ENCODE data around the gene DDX47.
A peak's percentile ranks its signal among the peaks of the same experiment; 100 is the strongest.

DDX47 gene

GRCh38 chr12:12813120-12814101, at the start of gene DDX47:
Gene DDX47 (plus strand): TSS chr12:12813346. CDS start chr12:12813368, 22 bp downstream.
- peak; percentile 96 for DNase-seq

- no peak for DNase-seq
Observed at GRCh38 chr12:12764824-12765223, 48.3 kb upstream of the DDX47 start.

DNA sequence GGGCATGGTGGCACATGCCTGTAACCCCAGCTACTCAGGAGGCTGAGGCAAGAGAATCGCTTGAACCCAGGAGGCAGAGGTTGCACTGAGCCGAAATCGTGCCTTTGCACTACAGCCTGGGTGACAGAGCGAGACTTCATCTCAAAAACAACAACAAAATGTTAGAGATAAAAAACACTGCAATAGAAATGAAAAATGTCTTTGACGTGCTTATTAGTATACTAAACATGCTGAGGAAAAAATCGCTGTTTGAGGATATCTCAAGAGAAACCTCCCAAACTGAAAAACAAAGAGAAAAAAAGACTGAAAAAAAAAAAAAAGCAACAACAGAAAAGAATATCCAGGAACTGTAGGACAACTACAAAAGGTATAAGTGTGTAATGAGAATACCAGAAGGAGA, 42.9 kb upstream of the DDX47 start:
- DNase-seq, result no peak

DNA sequence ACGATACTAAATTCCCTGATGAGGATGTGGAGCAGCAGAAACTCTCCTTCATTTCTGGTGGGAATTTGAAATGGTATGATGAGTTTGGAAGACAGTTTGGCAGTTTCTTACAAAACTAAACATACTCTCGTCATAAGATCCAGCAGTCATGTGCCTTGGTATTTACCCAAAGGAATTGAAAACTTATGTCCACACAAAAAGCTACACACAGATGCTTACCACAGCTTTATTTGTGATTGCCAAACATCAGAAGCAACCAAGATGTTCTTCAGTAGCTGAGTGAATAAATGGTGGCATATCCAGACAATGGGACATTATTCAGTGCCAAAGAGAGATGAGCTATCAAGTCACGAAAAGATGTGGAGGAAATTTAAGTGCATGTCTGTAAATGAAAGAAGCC, 38.4 kb upstream of the DDX47 start:
- no peak for DNase-seq

DNA sequence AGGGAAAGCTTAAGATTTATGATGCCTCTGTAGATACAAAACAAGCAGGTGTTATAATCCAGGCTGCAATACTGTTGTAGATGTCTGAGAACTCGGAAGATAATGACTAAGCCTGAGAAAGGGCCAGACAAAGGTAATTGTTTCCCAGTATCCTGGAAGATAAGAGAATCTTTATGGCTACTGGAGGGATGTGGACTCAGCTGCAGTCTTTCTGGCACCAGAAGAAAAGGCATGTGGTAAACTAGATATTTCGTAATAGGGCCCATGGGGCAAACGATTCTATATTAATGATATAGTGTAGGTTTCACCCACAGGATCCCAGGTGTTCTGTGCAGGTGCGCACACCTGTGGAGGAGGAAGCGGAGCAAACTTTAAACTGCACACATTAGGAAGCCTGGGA, 36.9 kb upstream of the DDX47 start:
- DNase-seq, result peak; percentile 35

DNA sequence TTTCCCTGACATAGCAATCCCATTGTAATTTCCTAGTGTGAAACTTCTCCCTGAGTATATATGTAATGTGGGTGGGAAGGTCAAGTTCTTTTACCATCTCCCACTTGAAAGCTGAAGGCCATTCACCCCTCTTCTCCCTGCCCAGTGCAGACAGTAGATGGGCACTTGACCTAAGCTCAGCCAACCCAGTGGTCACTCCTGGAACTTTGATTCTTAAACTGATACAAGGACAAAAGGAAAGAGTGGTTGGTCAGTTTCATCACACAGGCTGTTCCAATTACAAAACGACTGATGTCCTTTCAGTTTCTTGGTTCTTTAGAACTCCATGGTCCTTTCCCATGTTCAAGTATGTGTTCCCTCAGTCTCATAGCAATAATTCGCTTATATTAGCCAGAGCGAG, 36.1 kb upstream of the DDX47 start:
- DNase-seq, result no peak

DNA sequence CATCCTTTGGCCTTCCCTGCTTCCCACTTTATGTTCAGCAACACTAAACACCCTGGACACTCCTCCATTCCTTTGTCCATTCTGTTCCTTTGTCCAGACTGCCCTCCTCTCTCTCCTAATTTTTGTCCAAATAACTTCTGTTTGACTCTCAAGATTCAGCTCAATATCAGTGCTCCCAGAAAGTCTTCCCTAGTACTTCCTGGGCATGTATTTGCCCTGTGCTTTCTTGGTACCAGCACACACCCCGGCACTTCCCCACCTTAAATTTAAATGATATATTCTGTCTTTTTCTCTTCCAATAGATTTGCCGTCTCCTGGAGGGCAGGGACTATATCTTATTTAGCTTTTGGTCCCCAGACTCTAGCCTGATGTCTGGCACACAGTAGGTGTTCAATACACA, 34.1 kb upstream of the DDX47 start:
- DNase-seq, result no peak

DNA sequence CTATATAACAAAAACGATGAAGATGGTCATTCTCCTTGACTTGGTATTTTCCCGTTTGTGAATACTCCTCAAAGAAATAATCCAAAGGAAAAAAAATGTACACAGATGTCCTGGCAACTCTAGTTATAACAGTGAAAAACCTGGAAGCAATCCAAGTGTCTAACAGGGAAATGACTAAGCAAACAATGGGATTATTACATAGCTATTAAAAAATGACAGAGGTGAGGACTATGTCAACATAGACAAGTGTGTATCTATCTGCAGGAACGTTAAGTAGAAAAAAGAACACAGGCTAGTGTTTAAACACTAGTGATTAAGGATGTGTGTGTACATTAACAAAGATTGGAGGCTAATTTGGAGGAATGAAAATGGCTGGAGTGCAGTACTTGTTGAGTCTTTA, 33.6 kb upstream of the DDX47 start:
- peak; percentile 73 for DNase-seq

DNA sequence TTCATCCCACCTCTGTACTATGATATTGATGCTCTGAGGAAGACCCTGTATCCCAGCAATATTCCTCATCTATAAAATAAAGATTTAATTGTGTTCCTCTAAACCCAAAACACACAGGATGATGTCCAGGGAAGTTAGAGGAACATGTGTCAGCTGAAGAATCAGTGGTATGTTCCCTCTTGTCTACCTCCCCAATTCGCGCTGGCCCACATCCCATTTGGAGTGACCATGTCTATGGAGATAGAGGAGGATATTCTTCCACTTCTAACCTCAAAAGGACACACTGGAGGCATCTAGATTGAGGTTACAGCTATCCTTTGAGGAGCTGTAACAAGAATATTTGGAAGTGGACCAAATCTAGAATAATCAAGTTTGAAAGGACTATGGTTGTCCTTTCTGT, 29.0 kb upstream of the DDX47 start:
- DNase-seq, result no peak

DNA sequence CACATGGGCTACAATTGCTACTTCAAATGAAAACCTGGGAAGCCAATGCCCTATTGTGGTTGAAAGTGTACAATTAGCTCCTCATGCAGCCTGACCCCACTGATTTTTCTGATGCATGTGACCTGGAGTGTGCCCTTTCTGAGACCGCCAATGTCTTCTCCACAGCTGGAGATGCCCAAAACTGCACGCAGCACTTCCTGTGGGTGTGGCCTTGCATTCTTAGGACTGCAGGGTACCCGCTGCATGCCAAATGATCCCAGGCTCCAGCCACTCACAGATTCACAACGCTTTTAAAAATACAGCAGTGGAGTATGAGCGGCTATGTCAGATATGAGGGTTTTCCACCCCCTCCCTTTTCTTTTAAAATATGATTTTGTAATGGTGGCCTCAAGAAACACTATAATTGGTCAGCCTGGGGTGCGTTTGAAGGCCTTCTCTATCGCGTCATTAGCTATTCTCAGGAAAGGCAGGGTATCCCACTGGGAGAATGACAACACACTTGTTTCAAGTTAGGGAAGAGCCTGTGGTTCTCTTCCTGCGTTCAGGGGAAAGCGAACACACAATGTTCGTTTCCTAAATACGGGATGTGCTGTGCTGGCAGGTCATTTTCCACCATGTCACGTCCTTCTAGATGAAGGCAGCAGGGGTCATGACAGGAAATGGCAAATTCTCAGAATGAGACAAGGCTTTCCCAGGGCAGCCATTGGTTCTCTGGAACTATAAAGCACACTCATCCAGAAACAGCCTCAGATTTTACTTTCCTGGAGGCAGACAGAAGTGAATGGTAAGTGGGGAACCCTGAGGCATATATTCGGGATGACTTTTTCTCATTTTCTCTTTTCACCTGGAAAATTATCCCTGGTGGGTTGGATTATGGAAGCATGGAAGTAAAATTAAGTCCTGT, 28.0 kb upstream of the DDX47 start, which contains the start of gene APOLD1:
APOLD1 (plus strand) TSS at position 749 of the 904 bp plus-strand sequence; CDS start at position 782, 33 bp downstream.
- DNase-seq, result no peak

GRCh38 chr12:12786351-12786705, 26.8 kb upstream of the DDX47 start:
- no peak for DNase-seq

DNA sequence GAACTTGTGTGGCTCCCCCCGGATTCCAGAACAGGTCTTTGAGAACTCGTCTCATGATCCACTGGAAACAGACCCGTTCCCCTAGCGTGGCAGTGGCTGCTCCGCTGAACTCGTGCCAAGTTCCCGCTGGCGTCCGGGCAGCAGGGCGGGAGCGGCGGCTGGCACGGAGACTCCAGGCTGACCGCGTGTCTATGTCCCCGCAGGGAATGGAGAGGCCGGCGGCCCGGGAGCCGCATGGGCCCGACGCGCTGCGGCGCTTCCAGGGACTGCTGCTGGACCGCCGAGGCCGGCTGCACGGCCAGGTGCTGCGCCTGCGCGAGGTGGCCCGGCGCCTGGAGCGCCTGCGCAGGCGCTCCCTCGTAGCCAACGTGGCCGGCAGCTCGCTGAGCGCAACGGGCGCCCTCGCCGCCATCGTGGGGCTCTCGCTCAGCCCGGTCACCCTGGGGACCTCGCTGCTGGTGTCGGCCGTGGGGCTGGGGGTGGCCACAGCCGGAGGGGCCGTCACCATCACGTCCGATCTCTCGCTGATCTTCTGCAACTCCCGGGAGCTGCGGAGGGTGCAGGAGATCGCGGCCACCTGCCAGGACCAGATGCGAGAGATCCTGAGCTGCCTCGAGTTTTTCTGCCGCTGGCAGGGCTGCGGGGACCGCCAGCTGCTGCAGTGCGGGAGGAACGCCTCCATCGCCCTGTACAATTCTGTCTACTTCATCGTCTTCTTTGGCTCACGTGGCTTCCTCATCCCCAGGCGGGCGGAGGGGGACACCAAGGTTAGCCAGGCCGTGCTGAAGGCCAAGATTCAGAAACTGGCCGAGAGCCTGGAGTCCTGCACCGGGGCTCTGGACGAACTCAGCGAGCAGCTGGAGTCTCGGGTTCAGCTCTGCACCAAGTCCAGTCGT, 26.2 kb upstream of the DDX47 start:
- DNase-seq, result peak; percentile 80

GRCh38 chr12:12788131-12788530, 25.0 kb upstream of the DDX47 start:
- no peak for DNase-seq

DNA sequence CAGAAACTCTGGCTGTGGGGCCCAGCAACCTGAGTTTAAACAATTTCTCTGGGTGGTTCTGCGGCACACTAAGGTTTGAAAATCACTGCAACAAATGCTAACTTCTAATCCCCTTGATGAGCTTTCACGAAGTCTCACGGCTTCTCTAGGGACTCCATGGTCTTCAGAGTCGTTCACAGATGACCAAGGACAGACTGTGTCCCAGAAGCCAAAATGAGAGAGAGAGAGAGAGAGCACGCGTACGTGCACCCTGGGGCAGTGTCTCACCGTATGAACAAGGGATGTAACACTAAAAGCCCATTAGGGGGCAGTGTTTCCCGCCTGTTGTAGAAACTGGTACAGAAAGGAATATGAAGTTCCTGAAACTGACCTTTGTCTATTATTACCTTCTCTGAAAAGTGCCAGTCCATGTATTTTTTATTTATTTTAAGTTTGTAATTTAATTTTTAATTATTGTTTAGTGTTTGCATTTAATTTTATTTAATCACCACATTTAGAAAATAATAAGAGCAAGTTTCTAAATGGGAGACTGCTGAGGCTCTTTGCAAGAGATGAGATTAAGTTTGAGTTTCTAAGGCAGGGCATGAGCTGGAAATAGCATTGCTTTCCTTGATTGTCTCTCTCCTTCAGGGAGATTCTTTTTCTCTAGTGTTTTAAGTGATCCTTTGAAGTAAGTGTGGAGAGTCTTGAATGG, 24.3 kb upstream of the DDX47 start:
- DNase-seq, result peak; percentile 71

GRCh38 chr12:12790956-12791355, 22.2 kb upstream of the DDX47 start:
- no peak for DNase-seq

DNA sequence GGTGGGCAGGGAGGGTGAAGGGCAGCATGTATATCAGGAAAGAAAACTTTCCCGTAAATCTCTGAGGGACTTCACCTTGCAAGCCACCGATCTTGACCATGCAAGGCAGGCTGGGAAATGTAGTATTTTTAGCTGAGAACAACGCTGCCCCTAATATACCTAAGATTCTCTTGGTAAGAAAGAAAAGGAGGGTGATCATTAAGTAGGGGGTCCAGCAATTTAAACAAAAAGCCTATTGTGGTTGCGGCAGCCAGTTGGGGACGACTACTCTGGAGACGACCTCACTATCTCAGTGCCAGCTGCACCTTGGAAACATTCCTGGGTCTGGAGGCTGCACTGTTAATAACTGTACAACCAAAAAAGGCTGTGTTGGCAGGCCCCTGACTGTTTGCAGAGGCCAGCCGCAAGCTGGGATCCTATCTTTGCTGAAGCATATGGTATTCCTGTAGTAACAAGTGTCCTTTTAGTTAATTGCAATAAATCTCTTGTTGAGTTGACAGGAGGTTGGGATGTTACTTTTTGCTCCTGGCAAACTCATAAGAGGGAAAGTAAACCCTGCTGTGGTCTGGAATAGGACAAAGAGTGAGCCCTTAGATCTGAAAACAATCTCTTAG, 21.3 kb upstream of the DDX47 start:
- peak; percentile 42 for DNase-seq

- DNase-seq, result no peak
Observed at GRCh38 chr12:12792421-12792820, 20.7 kb upstream of the DDX47 start.

DNA sequence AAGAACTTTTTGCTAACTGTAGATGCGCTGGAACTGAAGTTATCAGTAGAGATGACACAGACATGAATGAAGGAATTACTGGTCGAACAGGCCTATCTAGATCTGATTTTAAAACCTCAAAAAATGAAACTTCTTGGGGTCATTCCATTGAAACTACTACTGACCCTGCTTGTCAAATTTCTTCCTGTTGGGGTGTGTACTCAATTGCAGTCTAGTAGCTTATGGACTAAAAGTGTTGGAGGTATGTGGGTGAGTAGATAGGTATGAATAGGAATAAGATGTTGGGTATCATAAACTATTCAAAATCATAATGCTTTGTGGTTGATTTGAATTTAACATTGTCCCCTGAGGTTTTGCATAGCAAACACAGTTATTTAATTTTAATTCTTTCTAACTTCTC, 18.5 kb upstream of the DDX47 start:
- DNase-seq, result no peak

DNA sequence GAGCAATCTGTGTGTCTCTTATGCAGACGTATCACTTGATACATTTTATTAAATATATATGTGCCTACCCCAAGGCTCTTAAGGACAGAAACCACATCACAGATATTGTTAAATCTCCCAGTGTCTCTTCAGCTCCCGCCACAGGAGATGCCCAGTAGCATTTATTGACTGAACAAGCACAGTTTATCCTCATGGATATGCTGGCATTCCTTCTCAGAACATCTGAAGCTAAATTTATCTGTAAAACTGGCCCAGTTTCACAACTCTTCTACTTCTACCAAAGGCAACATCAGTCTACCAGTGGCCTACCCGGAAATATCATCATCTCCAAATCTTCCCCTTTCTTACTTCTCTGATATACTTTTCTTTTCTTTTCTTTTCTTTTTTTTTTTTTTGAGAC, 17.0 kb upstream of the DDX47 start:
- DNase-seq, result no peak

DNA sequence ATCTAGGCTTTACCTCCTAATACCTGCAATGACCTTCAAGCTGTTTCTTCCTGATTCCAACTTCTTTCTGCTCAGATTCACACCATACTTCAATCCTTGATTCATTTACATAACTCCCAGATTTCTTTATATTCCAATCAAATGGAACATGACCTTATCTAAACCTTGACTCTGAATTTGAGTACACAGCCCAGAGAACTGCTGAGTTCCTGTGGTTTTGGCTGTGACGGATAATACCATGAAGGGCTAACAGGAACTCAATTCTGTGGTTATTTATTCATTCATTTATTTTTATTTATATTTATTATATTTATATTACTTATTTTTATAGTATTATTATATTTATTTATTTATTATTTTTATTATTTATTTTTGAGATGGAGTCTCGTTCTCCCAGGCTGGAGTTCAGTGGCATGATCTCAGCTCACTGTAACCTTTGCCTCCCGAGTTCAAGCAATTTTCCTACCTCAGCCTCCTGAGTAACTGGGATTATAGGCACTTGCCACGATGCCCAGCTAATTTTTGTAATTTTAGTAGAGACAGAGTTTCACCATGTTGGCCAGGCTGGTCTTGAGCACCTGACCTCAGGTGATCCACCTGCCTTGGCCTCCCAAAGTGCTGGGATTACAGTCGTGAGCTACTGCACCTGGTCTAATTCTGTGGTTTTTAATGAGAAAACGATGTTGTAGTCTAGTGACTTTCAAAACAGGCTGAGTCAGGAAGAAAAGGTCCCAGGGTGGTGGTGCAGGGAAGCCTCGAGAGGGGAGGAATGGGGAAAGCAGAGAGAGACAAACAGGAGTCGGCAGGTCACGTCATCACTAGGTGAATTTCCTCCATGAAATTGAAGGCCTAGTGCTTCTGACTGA, 16.0 kb upstream of the DDX47 start:
- no peak for DNase-seq

GRCh38 chr12:12797794-12798152, 15.4 kb upstream of the DDX47 start:
- no peak for DNase-seq
